Left lung (tissue), 10 donors: Measurements from ENCODE around the gene WNT9B. TPM values are rescaled to one million over a fixed set of nuclear protein-coding genes. Genes with fewer than 3 reads are reported as not detected.

ENCODE experiments used
- ATAC-seq: fragments of 200-7000 bp; cut with Tn5 transposase; one replicate; pipeline ENCODE4 v1.9.1; 2020; ENCODE audit warnings: moderate library complexity
- DNase-seq, 4 donors: peaks; one replicate each; pipeline ENCODE4 v3.0.0-alpha.2; 2013 to 2020
- H3K27ac ChIP-seq, 2 donors: fragments of 200-600 bp; sonication (generic) in 1 of 2; one replicate each; pipeline versions ENCODE4 v1.5.0 to v1.8.0; 2020 to 2021
- H3K27me3 ChIP-seq, 2 donors: fragments of 200-600 bp; sonication (generic) in 1 of 2; one replicate each; pipeline versions ENCODE4 v1.5.0 to v1.8.0; 2020 to 2021
- H3K36me3 ChIP-seq, 2 donors: fragments of 200-600 bp; sonication (generic) in 1 of 2; one replicate each; pipeline versions ENCODE4 v1.5.0 to v1.8.0; 2020 to 2021
- H3K4me1 ChIP-seq, 2 donors: fragments of 200-600 bp; one replicate each; pipeline ENCODE4 v1.8.0; 2021
- H3K4me3 ChIP-seq, 2 donors: fragments of 200-600 bp; sonication (generic) in 1 of 2; one replicate each; pipeline versions ENCODE4 v1.5.0 to v1.8.0; 2020 to 2021; ENCODE audit warnings: mild to moderate bottlenecking in 1 of 2
- H3K9me3 ChIP-seq, 2 donors: fragments of 200-600 bp; sonication (generic) in 1 of 2; one replicate each; pipeline versions ENCODE4 v1.5.0 to v1.8.0; 2020 to 2021
- CTCF ChIP-seq, 2 donors: fragments of 200-600 bp; sonication (generic) in 1 of 2; IDR thresholded peaks; one replicate each; pipeline versions ENCODE4 v1.5.0 to v1.8.0; 2021; ENCODE audit warnings: antibody characterized with exemption in 2 of 2
- intact Hi-C, 2 donors: fragments of 100-400 bp; cut with DNase I; formaldehyde crosslinking; loops; one replicate each; pipeline versions ENCODE4 v1.11.2 to v1.14.2; 2022
- polyA plus RNA-seq, 6 donors: library from polyadenylated mRNA; unstranded; fragments of 120-200 nt; gene quantifications; one replicate each; pipeline ENCODE4 v1.2.1, GENCODE V29; 2013; ENCODE audit not compliant: insufficient read length in 6 of 6
- total RNA-seq, 2 donors: library from RNA; stranded (reverse); fragmentation: NEBNext Ultra II Directional; extraction: Animal tissue kit (Norgen Biotek cat#: 25700); gene quantifications; one replicate each; pipeline ENCODE4 v1.2.1, GENCODE V29; 2021
- donor health status: DM: no; HTN: yes; CAD: no.
- donor health status: DM: no; HTN: no; CAD: no.

Gene WNT9B
- total and polyA plus RNA-seq, 8 donors = 0.07 to 1.2 (median 0.21) TPM

- Histone ChIP-seq H3K27ac (no peak overlapping the region), H3K9me3 (no peaks in the 10 kb centered on the region), H3K4me1 (peaks cover 0 to 6% of the 10 kb centered on the region in 2 donors), H3K27me3 (peaks cover 4 to 27% of the 10 kb centered on the region in 2 donors), H3K36me3 (no peaks in the 10 kb centered on the region), H3K4me3 (no peak overlapping the region)
- ATAC-seq = peak; percentile 57
- no peak for DNase-seq
- TF ChIP-seq CTCF (IDR thresholded peaks at IDR 0.05) = no peak
- intact Hi-C loops = no loop called here
Measured at GRCh38 chr17:46889992-46890564, 38.7 kb downstream of the WNT9B start.

GRCh38 chr17:46890638-46891037 lies 39.3 kb downstream of the WNT9B start:
- intact Hi-C loops = no loop called here
- Histone ChIP-seq H3K9me3 (no peaks in the 10 kb centered on the region), H3K4me3 (no peak overlapping the region), H3K27ac (no peak overlapping the region), H3K36me3 (no peaks in the 10 kb centered on the region), H3K27me3 (peaks cover 4 to 33% of the 10 kb centered on the region in 2 donors), H3K4me1 (peaks cover 0 to 6% of the 10 kb centered on the region in 2 donors)
- ATAC-seq (no peak), DNase-seq (no peak)
- no peak for TF ChIP-seq CTCF (IDR thresholded peaks at IDR 0.05)

GRCh38 chr17:46892192-46892703 lies 40.9 kb downstream of the WNT9B start:
- intact Hi-C loops = no loop called here
- H3K27ac ChIP-seq = no peak overlapping the region

GRCh38 chr17:46894024-46894423 lies 42.6 kb downstream of the WNT9B start:
- no peak for ATAC-seq
- peaks cover 0 to 5% of the 10 kb centered on the region in 2 donors for H3K9me3 ChIP-seq
- no peak for DNase-seq
- intact Hi-C loops = no loop called here
- H3K27ac ChIP-seq = no peak overlapping the region
- peaks cover 0 to 6% of the 10 kb centered on the region in 2 donors for H3K4me1 ChIP-seq
- H3K4me3 ChIP-seq = no peak overlapping the region
- no peaks in the 10 kb centered on the region for H3K36me3 ChIP-seq
- peaks cover 0 to 33% of the 10 kb centered on the region in 2 donors for H3K27me3 ChIP-seq
- no peak for TF ChIP-seq CTCF (IDR thresholded peaks at IDR 0.05)

More at GRCh38 chr17:46892192-46892703, 40.9 kb downstream of the WNT9B start:
- Histone ChIP-seq H3K36me3 (no peaks in the 10 kb centered on the region), H3K4me3 (no peak overlapping the region), H3K27me3 (peaks cover 0 to 33% of the 10 kb centered on the region in 2 donors), H3K4me1 (peaks cover 0 to 6% of the 10 kb centered on the region in 2 donors), H3K9me3 (no peaks in the 10 kb centered on the region)
- DNase-seq = no peak
- no peak for ATAC-seq
- no peak for TF ChIP-seq CTCF (IDR thresholded peaks at IDR 0.05)

GRCh38 chr17:46894476-46895151 lies 43.2 kb downstream of the WNT9B start:
- H3K4me1 ChIP-seq = peaks cover 0 to 6% of the 10 kb centered on the region in 2 donors
- no peak overlapping the region for H3K4me3 ChIP-seq
- no peak overlapping the region for H3K27ac ChIP-seq
- H3K9me3 ChIP-seq = peaks cover 0 to 6% of the 10 kb centered on the region in 2 donors
- intact Hi-C loops = no loop called here
- ATAC-seq (no peak), DNase-seq (peak in 2 of 4 donors; percentile 13 to 28)
- no peak for TF ChIP-seq CTCF (IDR thresholded peaks at IDR 0.05)
- peaks cover 0 to 33% of the 10 kb centered on the region in 2 donors for H3K27me3 ChIP-seq
- no peaks in the 10 kb centered on the region for H3K36me3 ChIP-seq
